ENCODE measurements around the gene EPC1. TPM values are rescaled to one million over a fixed set of nuclear protein-coding genes. Genes with fewer than 3 reads are reported as not detected.

The EPC1 gene
- polyA plus RNA-seq, 1 of the 3 experiments (the other 2 are of a cell fraction) = 21.8 TPM

- Histone ChIP-seq H3K9ac (no peak overlapping the region), H3K36me3 (replicated peaks in 1 of 2; ENCODE audit: control insufficient read depth in 1 of 2, insufficient read depth in 2 of 2, low read length in 1 of 2) (peaks cover 4 to 13% of the 10 kb centered on the region in 2 experiments), H2AFZ (ENCODE audit: low read depth) (no peak overlapping the region), H3K4me3 (ENCODE audit: low read depth in 2 of 2, low read length in 1 of 2) (no peak overlapping the region), H3K79me2 (ENCODE audit: insufficient read depth) (peaks cover 100% of the 10 kb centered on the region), H3K27me3 (ENCODE audit: insufficient read depth) (no peaks in the 10 kb centered on the region), H4K20me1 (ENCODE audit: insufficient read depth) (peaks cover 93% of the 10 kb centered on the region), H3K27ac (ENCODE audit: low read depth in 2 of 2, low read length in 1 of 2) (no peak overlapping the region), H3K9me3 (no peaks in the 10 kb centered on the region), H3K4me2 (no peak overlapping the region), H3K4me1 (ENCODE audit: control insufficient read depth in 1 of 2, insufficient read depth in 2 of 2, low read depth in 1 of 2, low read length in 1 of 2) (peaks cover 5 to 14% of the 10 kb centered on the region in 2 experiments; a peak in 3 of 4 replicates), H3F3A (replicated peaks; ENCODE audit: insufficient read depth) (peaks cover 6% of the 10 kb centered on the region), H3K9me2 (no peaks in the 10 kb centered on the region)
- WGBS (ENCODE audit: low lambda C conversion rate) = 86% methylated on average over 4 of the region's 4 CpGs
- no peak for DNase-seq
- TF ChIP-seq ZBTB33 (IDR thresholded peaks at IDR 0.05; ENCODE audit: borderline replicate concordance, low read depth) (no peak), PBX3 (IDR thresholded peaks at IDR 0.05) (no peak), REST (IDR thresholded peaks at IDR 0.05; ENCODE audit: low read depth, low read length) (no peak), EZH2phosphoT487 (IDR thresholded peaks at IDR 0.05; ENCODE audit: borderline replicate concordance, low read depth) (no peak), CHD2 (IDR thresholded peaks at IDR 0.05; ENCODE audit: low read length, partially characterized antibody) (no peak), USF2 (IDR thresholded peaks at IDR 0.05; ENCODE audit: borderline replicate concordance, low read depth, low read length) (no peak)
- ChIA-PET POLR2A (no interaction called here), CTCF (no interaction called here)
Observed at GRCh38 chr10:32326119-32326518, 20.8 kb downstream of the EPC1 start.

- CTCF ChIA-PET = interaction anchor here (0.9 to 2.3 kb wide), 2 partner anchors 23 to 44 kb away, joined by 3 to 12 read pairs; partner anchors contain the start of gene EPC1
- Histone ChIP-seq H3K4me2 (no peak overlapping the region), H4K20me1 (ENCODE audit: insufficient read depth) (peaks cover 93% of the 10 kb centered on the region), H3K4me3 (ENCODE audit: low read depth in 2 of 2, low read length in 1 of 2) (no peak overlapping the region), H3K27ac (ENCODE audit: low read depth in 2 of 2, low read length in 1 of 2) (no peak overlapping the region), H3K79me2 (ENCODE audit: insufficient read depth) (peaks cover 100% of the 10 kb centered on the region), H3K27me3 (ENCODE audit: insufficient read depth) (no peaks in the 10 kb centered on the region), H3K9me2 (no peaks in the 10 kb centered on the region), H3K4me1 (ENCODE audit: control insufficient read depth in 1 of 2, insufficient read depth in 2 of 2, low read depth in 1 of 2, low read length in 1 of 2) (peaks cover 0 to 10% of the 10 kb centered on the region in 2 experiments; a peak in 3 of 4 replicates), H2AFZ (ENCODE audit: low read depth) (no peak overlapping the region), H3K36me3 (replicated peaks in 1 of 2; ENCODE audit: control insufficient read depth in 1 of 2, insufficient read depth in 2 of 2, low read length in 1 of 2) (peaks cover 4 to 17% of the 10 kb centered on the region in 2 experiments), H3F3A (replicated peaks; ENCODE audit: insufficient read depth) (peaks cover 6% of the 10 kb centered on the region), H3K9me3 (no peaks in the 10 kb centered on the region), H3K9ac (no peak overlapping the region)
- no peak for DNase-seq
- WGBS (ENCODE audit: low lambda C conversion rate) = 98% methylated on average over 2 of the region's 2 CpGs
- POLR2A ChIA-PET = no interaction called here
- TF ChIP-seq RCOR1 (IDR thresholded peaks at IDR 0.05; ENCODE audit: low read length) (no peak), RFX5 (IDR thresholded peaks at IDR 0.05; ENCODE audit: low read length) (no peak), FOXM1 (IDR thresholded peaks at IDR 0.05; ENCODE audit: low read depth) (no peak), MEF2A (IDR thresholded peaks at IDR 0.05; ENCODE audit: borderline replicate concordance, low read depth) (no peak), MAX (IDR thresholded peaks at IDR 0.05; ENCODE audit: low read depth) (no peak), EP300 (IDR thresholded peaks at IDR 0.05; ENCODE audit: borderline replicate concordance in 1 of 2, low read depth in 1 of 2, low read length in 1 of 2) (no peak), YY1 (IDR thresholded peaks at IDR 0.05; ENCODE audit: low read depth) (no peak), FOXJ3 (CRISPR knock-in tag; IDR thresholded peaks at IDR 0.05) (no peak), IRF3 (IDR thresholded peaks at IDR 0.05; ENCODE audit: low read depth, low read length) (no peak), TEAD4 (IDR thresholded peaks at IDR 0.05; ENCODE audit: borderline replicate concordance, insufficient read depth) (no peak), SMC3 (IDR thresholded peaks at IDR 0.05; ENCODE audit: low read depth, low read length) (no peak), ELF1 (IDR thresholded peaks at IDR 0.05) (no peak), EZH2phosphoT487 (IDR thresholded peaks at IDR 0.05; ENCODE audit: borderline replicate concordance, low read depth) (no peak)
Observed at GRCh38 chr10:32323051-32323450, 23.9 kb downstream of the EPC1 start.

Measured in SK-N-SH (cell line).